ENCODE measurements around the gene TPSG1. TPM values are rescaled to one million over a fixed set of nuclear protein-coding genes. Genes with fewer than 3 reads are reported as not detected.

Gene TPSG1
- total RNA-seq, 1 experiment from 2014 or later = not detected

DNA sequence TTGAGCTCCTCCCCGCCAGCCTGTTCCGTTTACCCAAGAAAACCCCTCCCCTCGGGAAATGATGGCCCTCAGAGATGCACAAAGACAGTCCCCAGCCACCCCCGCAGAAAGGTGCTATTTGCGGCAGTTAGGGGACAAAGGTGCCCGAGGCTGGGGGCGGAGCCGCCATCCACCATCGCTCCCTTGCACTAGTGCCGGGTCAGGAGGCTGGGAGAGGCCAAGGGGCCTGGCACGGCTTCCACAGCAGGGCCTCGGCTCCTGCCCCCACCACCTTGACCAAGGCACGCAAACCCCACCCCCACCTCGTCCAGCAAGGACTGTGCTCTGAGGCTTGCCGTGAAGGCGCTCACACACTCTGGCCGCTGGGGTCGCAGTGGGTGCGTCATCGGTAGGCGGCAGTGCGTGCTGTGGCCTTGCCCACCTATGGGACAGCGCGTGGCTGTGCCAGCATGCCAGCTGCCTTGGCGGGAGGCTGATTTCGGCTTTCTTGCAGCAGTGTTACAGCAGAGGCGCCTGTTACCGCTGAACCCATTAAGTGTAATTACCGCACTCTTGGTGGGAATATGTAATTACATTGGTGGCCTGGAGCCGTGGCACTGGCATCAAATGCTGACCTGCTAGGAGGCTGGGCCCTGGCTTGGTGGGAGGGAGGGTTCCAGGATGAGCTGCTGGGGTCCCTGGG, 31.8 kb downstream of the TPSG1 start:
- Histone ChIP-seq H2AFZ (ENCODE audit: low read depth, low read length, poor library complexity, severe bottlenecking) (no peak overlapping the region), H3K4me1 (ENCODE audit: control insufficient read depth in 1 of 2, insufficient read depth in 2 of 2, low read length in 2 of 2) (peaks cover 22 to 39% of the 10 kb centered on the region in 2 experiments), H3K9me2 (ENCODE audit: insufficient read depth) (no peaks in the 10 kb centered on the region), H3K36me3 (ENCODE audit: control insufficient read depth in 1 of 2, insufficient read depth in 2 of 2, low read length in 2 of 2) (no peaks in the 10 kb centered on the region), H3K79me2 (ENCODE audit: insufficient read depth, low read length) (no peaks in the 10 kb centered on the region), H3K4me3 (replicated peaks in 1 of 2; ENCODE audit: low read depth in 1 of 2, low read length in 2 of 2) (peak overlapping the region; percentile 28 to 58), H3K27ac (ENCODE audit: low read depth, low read length) (peak overlapping the region; percentile 72), H3K9me3 (ENCODE audit: control insufficient read depth in 1 of 2, insufficient read depth in 1 of 2, low read depth in 1 of 2, low read length in 2 of 2) (no peaks in the 10 kb centered on the region), H3K4me2 (ENCODE audit: low read length) (peak overlapping the region; percentile 78), H4K20me1 (ENCODE audit: insufficient read depth) (no peaks in the 10 kb centered on the region), H3K27me3 (ENCODE audit: insufficient read depth, low read length) (no peaks in the 10 kb centered on the region), H3K9ac (ENCODE audit: low read length) (peak overlapping the region; percentile 67)
- ChIA-PET RAD21 (ENCODE audit: low non-redundant PET in 1 of 2, low total read pairs in 2 of 2, uncharacterized antibody in 2 of 2, unreplicated experiment in 2 of 2) (interaction anchor here in 1 of 2 experiments (0.6 to 0.9 kb wide), 3 partner anchors 10 to 136 kb away, joined by 3 to 4 read pairs (median 3); no protein-coding TSS in a partner anchor), POLR2A (interaction anchor here (0.6 to 0.9 kb wide), 2 partner anchors 136 to 680 kb away, joined by 4 to 8 read pairs; no protein-coding TSS in a partner anchor), CTCF (interaction anchor here (0.6 to 1.4 kb wide), 6 partner anchors 12 to 136 kb away, joined by 3 read pairs; no protein-coding TSS in a partner anchor)
- peak; percentile 36 for TF ChIP-seq TCF7L2 (IDR thresholded peaks at IDR 0.05; ENCODE audit: borderline replicate concordance, extremely low read depth, insufficient read depth, insufficient read length)
- TF ChIP-seq POLR2AphosphoS5 (IDR thresholded peaks at IDR 0.05; ENCODE audit: low read depth, low read length) = peak; percentile 69; the same call in 1 of the 2 replicates
- no peak for TF ChIP-seq RAD21 (IDR thresholded peaks at IDR 0.05; ENCODE audit: low read depth)
- TF ChIP-seq, protein P1, sequence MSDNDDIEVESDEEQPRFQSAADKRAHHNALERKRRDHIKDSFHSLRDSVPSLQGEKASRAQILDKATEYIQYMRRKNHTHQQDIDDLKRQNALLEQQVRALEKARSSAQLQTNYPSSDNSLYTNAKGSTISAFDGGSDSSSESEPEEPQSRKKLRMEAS (IDR thresholded peaks at IDR 0.05) = peak; percentile 94; the same call in 1 of the 2 replicates
- TF ChIP-seq, protein P2, sequence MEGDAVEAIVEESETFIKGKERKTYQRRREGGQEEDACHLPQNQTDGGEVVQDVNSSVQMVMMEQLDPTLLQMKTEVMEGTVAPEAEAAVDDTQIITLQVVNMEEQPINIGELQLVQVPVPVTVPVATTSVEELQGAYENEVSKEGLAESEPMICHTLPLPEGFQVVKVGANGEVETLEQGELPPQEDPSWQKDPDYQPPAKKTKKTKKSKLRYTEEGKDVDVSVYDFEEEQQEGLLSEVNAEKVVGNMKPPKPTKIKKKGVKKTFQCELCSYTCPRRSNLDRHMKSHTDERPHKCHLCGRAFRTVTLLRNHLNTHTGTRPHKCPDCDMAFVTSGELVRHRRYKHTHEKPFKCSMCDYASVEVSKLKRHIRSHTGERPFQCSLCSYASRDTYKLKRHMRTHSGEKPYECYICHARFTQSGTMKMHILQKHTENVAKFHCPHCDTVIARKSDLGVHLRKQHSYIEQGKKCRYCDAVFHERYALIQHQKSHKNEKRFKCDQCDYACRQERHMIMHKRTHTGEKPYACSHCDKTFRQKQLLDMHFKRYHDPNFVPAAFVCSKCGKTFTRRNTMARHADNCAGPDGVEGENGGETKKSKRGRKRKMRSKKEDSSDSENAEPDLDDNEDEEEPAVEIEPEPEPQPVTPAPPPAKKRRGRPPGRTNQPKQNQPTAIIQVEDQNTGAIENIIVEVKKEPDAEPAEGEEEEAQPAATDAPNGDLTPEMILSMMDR (IDR thresholded peaks at IDR 0.05 in 2 of 3, conservative IDR thresholded peaks at IDR 0.05 in 1 of 3; ENCODE audit: borderline replicate concordance in 1 of 3, insufficient read depth in 1 of 3, low read depth in 2 of 3, low read length in 2 of 3) = peak in 1 of 3 experiments; percentile 26; a peak in 2 of 6 replicates
- TF ChIP-seq ATF3 (IDR thresholded peaks at IDR 0.05) = no peak
- TF ChIP-seq ZFX (IDR thresholded peaks at IDR 0.05) = peak; percentile 29; the same call in 1 of the 2 replicates
- no peak for TF ChIP-seq SIN3A (IDR thresholded peaks at IDR 0.05; ENCODE audit: low read depth)
- TF ChIP-seq CBX3 (IDR thresholded peaks at IDR 0.05; ENCODE audit: low read depth) = no peak
- TF ChIP-seq POLR2A (IDR thresholded peaks at IDR 0.05; ENCODE audit: borderline replicate concordance, extremely low read depth, insufficient read depth, insufficient read length) = peak; percentile 53
- TF ChIP-seq EZH2phosphoT487 (IDR thresholded peaks at IDR 0.05; ENCODE audit: borderline replicate concordance) = no peak
- ATAC-seq = peak; percentile 86
- no TSS peak for BruUV-seq (replicated peaks)
- intact Hi-C loops (cut with micrococcal nuclease) = loop anchor here (5.0 kb wide), 2 partner anchors 41 to 136 kb away; partner anchors contain the start of gene CACNA1H
- peak; percentile 53 for DNase-seq (ENCODE audit: low read depth, low spot score)
